ENCODE data around the gene GUCA2A.

- TF ChIP-seq SP4 (IDR thresholded peaks at IDR 0.05; ENCODE audit: low read length) (no peak), KDM1A (IDR thresholded peaks at IDR 0.05; ENCODE audit: borderline replicate concordance, low read length) (no peak), ZNF274 (IDR thresholded peaks at IDR 0.05; ENCODE audit: borderline replicate concordance, extremely low read depth, low read length) (no peak), CTCF (IDR thresholded peaks at IDR 0.05; ENCODE audit: control extremely low read depth in 1 of 3, insufficient read depth in 1 of 3, low read depth in 1 of 3, low read length in 3 of 3) (no peak), TCF12 (IDR thresholded peaks at IDR 0.05; ENCODE audit: low read depth, low read length) (no peak), POLR2AphosphoS5 (IDR thresholded peaks at IDR 0.05; ENCODE audit: low read depth, low read length) (no peak), HDAC6 (IDR thresholded peaks at IDR 0.05; ENCODE audit: low read depth, low read length) (no peak), CBX5 (IDR thresholded peaks at IDR 0.05; ENCODE audit: low read depth, low read length) (no peak), BACH1 (IDR thresholded peaks at IDR 0.05; ENCODE audit: low read length) (no peak)
Measured at GRCh38 chr1:42163536-42164503, 725 bp downstream of the GUCA2A start.

Measured in H1 (cell line).